VCaP (cell line): Measurements from ENCODE around the gene IGFBP5.

Experiments used
- H3K27ac ChIP-seq: fragments of 450-650 bp; 2 replicates; pipeline ENCODE4 v1.5.1; 2017
- TF ChIP-seq, protein P1 (sequence below): fragments of 450-650 bp; conservative IDR thresholded peaks from 2 replicates; pipeline ENCODE4 v1.5.1; 2017; ENCODE audit warnings: mild to moderate bottlenecking, moderate library complexity

The IGFBP5 gene

DNA sequence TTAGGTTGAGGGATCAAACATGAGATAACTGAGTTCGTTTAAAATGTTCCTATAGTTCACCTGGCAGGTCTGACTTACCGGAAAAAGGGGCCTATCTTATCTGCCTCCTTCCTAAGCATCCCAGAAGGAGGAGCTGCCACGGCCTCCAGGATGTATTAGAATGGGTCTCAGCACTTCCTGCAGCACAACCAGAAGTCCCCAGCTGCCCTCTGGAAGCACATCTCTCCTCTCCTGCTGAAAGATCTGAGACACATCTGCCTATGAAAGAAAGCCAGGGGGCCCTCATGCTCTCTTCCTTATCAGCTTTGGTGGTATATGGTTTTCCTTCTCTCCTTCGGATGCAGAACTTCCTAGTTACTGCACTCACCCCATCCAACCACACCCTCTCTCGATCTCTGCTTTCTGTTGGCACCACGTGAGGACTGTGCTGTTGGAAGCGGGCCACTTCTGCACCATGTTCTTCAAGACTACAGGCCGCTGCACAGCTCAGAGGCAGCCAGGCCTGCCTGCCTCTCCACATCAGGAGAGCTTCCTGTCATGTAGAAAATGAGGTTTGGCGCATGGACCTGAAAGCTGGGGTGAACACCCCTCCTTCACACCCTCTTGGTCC is 6.5 kb downstream of the IGFBP5 start:
- H3K27ac ChIP-seq: no peak overlapping the region
- TF ChIP-seq, protein P1, sequence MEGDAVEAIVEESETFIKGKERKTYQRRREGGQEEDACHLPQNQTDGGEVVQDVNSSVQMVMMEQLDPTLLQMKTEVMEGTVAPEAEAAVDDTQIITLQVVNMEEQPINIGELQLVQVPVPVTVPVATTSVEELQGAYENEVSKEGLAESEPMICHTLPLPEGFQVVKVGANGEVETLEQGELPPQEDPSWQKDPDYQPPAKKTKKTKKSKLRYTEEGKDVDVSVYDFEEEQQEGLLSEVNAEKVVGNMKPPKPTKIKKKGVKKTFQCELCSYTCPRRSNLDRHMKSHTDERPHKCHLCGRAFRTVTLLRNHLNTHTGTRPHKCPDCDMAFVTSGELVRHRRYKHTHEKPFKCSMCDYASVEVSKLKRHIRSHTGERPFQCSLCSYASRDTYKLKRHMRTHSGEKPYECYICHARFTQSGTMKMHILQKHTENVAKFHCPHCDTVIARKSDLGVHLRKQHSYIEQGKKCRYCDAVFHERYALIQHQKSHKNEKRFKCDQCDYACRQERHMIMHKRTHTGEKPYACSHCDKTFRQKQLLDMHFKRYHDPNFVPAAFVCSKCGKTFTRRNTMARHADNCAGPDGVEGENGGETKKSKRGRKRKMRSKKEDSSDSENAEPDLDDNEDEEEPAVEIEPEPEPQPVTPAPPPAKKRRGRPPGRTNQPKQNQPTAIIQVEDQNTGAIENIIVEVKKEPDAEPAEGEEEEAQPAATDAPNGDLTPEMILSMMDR: no peak

DNA sequence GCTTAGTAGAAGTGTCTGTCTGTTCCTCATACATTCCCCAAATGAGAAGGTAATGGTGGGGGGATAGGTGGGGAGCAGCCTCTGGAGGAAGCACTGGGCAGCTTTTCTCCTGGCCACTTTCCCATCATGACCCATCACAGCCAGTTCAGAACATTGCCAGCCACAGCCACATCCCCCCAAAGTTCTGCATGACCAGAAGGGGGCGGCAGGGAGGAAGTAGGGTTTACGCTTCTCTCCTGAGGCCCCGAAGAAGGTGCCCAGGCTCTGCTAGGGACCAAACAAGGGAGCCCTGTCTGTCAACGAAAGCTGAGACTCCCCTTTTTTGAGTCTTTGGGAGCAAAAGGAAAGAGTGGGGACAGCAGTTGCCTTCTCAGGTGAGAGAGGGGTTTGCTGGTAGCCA is 7.7 kb downstream of the IGFBP5 start:
- no peak overlapping the region for H3K27ac ChIP-seq
- TF ChIP-seq, protein P1: no peak; the same call in 1 of the 2 replicates

DNA sequence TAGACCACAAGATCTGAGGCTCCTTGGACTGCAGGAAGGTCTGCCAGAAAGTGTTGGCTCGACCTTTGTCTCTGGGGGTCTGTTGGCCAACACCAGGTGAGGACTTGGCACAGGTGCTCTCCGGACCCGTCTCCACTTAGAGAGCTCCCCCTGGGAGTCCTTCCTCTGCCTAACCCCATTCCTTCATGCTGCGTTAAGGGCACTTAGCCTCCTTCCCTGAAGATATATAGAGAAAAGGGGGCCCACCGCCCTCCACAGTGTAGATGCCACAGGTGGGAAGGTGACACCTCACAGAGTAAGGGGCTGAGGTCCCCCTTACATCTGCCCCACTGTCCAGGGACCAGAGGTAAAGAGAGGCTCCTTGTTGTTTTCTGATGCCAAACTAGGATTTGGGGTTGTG is 8.2 kb downstream of the IGFBP5 start:
- TF ChIP-seq, protein P1: no peak
- no peak overlapping the region for H3K27ac ChIP-seq

DNA sequence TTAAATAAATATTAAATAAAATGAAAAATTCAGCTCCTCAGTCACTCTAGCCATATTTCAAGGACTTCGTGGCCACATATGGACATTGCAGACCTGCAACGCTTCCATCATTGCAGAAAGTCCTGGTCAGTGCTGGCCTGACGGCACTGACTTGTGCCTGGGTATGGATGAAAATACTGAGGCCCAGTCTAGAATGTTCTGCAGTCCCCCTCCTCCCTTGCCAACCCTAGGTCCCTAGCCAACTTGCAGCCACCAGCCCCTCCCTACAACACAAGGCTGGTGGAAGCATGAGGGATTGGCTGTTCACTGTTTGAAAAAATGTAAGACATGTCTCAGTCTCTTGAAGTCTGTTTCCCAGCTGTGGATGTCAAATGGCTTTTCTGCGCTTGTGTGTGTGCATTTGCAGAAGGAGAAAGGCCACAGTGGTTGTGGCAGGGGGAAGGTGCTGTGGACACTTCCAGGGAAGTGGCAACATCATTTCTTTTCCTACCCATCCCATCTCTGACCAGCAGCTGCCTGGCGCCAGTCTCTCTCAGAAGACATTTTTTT is 9.9 kb downstream of the IGFBP5 start:
- H3K27ac ChIP-seq: no peak overlapping the region
- TF ChIP-seq, protein P1: no peak

DNA sequence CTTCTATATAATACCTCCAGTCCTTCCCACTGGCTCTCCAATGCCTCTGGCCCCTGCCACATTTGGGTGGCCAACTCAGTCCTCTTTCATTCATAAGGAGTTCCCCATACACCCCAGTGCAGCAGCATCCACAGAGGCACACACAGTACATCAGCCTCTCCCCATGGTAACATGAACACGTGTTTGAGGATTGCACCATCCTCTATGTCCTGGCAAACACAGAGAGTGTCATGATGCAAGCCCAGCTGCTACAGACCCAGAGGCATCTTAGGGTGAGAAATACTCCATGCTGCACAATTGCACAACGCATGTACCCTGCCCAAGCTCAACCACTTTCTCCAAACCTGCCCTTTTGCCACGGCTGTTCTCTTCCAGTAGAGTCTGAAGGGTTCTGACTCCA is 11.5 kb downstream of the IGFBP5 start:
- TF ChIP-seq, protein P1: no peak
- H3K27ac ChIP-seq: no peak overlapping the region

DNA sequence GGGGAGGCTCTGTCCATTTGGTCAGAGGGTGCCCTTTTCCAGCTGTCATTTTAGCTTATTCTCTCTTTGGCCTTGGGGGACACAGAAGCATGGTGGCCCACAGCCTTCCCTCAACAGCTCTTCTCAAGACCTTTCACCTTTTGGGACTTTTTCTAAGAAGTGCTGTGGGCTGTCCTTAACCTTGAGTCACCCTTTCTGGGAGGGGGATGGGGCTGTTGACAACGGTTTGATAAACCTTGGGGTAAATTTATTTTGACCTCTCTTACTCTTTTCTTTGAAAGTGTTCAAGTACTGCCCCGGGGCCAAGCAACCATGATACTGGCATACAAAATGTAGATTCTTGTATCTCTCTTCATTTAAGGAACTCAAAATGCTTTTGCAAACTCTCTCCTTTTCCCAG is 13.7 kb downstream of the IGFBP5 start:
- no peak overlapping the region for H3K27ac ChIP-seq
- TF ChIP-seq, protein P1: no peak

DNA sequence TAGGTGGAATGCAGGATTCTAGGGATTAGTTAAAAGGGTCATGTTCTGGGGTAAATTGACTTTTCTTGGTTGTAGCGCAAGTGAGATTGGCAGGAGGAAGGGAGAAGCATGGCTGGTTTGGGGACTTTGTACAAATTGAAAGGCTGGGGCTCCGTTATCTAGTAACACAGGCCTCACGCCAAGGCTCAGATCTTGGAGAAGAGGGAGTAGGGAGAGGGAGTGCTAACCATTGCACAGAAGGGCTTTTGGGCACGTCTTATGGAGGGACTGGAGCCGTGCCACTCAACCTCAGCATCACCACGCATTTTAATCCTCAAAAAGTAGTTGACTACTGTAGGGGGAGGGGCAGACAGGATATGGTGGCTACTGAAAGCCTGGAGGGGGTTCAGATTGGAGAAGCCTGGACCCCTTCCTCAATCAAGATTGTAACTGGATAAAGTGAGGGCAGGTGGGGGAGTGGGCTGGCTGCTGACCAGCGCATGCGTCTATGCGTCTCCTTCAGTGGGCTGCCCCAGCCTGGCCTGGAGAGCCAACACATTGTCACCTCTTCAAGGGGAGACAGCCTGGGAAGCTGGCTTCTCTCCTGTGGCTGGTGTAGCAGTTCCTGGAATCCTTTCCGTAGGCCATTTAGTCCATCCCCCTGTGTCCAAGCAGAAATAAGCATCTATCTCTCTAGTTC is 14.3 kb downstream of the IGFBP5 start:
- TF ChIP-seq, protein P1: no peak
- no peak overlapping the region for H3K27ac ChIP-seq
